ENCODE results near the gene MARCHF6.

DNA sequence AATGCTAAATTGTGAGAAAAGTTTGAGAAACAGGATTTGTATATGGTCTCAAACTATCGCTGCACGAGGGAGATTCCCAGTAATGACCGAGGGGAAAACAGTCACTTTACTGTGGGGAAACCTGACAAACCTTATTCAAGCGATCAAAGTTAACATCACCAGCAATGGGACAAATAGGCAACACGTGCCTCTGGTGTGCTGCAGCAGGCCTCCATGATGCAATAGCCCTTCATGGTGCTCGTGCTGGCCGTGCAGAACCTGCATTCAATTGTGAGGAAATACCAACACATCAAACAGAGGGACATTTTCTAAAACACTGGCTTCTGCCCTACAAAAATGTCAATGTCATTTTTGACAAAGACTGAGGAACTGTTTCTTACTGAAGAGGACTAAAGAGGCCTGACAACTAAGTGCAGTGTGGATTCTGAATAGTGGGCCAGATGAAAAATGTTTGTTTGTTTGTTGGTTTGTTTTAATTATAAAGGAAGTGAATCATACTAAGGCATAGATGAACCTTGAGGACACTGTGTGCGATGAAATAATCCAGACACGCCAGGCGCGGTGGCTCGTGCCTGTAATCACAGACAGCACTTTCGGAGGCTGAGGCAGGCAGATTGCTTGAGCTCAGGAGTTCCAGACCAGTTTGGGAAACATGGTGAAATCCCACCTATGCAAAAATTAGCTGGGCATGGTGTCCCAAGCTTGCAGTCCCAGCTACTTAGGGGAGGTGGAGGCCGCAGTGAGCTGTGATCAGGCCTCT lies 17.6 kb upstream of the MARCHF6 start:
- TF ChIP-seq, protein P1, sequence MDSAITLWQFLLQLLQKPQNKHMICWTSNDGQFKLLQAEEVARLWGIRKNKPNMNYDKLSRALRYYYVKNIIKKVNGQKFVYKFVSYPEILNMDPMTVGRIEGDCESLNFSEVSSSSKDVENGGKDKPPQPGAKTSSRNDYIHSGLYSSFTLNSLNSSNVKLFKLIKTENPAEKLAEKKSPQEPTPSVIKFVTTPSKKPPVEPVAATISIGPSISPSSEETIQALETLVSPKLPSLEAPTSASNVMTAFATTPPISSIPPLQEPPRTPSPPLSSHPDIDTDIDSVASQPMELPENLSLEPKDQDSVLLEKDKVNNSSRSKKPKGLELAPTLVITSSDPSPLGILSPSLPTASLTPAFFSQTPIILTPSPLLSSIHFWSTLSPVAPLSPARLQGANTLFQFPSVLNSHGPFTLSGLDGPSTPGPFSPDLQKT (IDR thresholded peaks at IDR 0.05; ENCODE audit: borderline replicate concordance, low read depth, low read length): no peak
- no peak for TF ChIP-seq ZNF184 (tag by site-specific recombination; IDR thresholded peaks at IDR 0.05)
- TF ChIP-seq, protein P2, sequence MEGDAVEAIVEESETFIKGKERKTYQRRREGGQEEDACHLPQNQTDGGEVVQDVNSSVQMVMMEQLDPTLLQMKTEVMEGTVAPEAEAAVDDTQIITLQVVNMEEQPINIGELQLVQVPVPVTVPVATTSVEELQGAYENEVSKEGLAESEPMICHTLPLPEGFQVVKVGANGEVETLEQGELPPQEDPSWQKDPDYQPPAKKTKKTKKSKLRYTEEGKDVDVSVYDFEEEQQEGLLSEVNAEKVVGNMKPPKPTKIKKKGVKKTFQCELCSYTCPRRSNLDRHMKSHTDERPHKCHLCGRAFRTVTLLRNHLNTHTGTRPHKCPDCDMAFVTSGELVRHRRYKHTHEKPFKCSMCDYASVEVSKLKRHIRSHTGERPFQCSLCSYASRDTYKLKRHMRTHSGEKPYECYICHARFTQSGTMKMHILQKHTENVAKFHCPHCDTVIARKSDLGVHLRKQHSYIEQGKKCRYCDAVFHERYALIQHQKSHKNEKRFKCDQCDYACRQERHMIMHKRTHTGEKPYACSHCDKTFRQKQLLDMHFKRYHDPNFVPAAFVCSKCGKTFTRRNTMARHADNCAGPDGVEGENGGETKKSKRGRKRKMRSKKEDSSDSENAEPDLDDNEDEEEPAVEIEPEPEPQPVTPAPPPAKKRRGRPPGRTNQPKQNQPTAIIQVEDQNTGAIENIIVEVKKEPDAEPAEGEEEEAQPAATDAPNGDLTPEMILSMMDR (tag by site-specific recombination; IDR thresholded peaks at IDR 0.05): no peak
- TF ChIP-seq KLF1 (tag by site-specific recombination; IDR thresholded peaks at IDR 0.05): no peak

Data from HEK293 (cell line).